Left ventricle myocardium inferior (tissue), 1 donor: ENCODE data around the gene NRIP1. TPM values are rescaled to one million over a fixed set of nuclear protein-coding genes. Genes with fewer than 3 reads are reported as not detected.
A peak's percentile ranks its signal among the peaks of the same experiment; 100 is the strongest.

Experiments
- DNase-seq: peaks from one replicate; pipeline ENCODE4 v3.0.0-alpha.2; 2020
- H3K27ac ChIP-seq: fragments of 200-600 bp; replicated peaks from 2 replicates; pipeline ENCODE4 v1.8.0; 2021
- H3K27me3 ChIP-seq: fragments of 200-600 bp; 2 replicates; pipeline ENCODE4 v1.8.0; 2021; ENCODE audit warnings: low read depth
- H3K36me3 ChIP-seq: fragments of 200-600 bp; 2 replicates; pipeline ENCODE4 v1.8.0; 2021
- H3K4me1 ChIP-seq: fragments of 200-600 bp; 2 replicates; pipeline ENCODE4 v1.8.0; 2021
- H3K4me3 ChIP-seq: fragments of 200-600 bp; 2 replicates; pipeline ENCODE4 v1.8.0; 2021; ENCODE audit warnings: mild to moderate bottlenecking, moderate library complexity
- H3K9me3 ChIP-seq: fragments of 200-600 bp; replicated peaks from 2 replicates; pipeline ENCODE4 v1.8.0; 2021
- CTCF ChIP-seq: fragments of 200-600 bp; IDR thresholded peaks from 2 replicates; pipeline ENCODE4 v1.8.0; 2021; ENCODE audit warnings: antibody characterized with exemption, mild to moderate bottlenecking, borderline replicate concordance
- intact Hi-C: fragments of 100-400 bp; cut with micrococcal nuclease; formaldehyde crosslinking; loops from one replicate; pipeline ENCODE4 v1.11.0; 2022
- total RNA-seq: library from RNA; stranded (reverse); fragmentation: NEBNext Ultra II Directional; extraction: Animal tissue kit (Norgen Biotek cat#: 25700); gene quantifications from one replicate; pipeline ENCODE4 v1.2.1, GENCODE V29; 2021
- donor health status: DM: no; HTN: yes; CAD: no; lungs with severe emphysema.

NRIP1 gene
- total RNA-seq, 1 donor from 2014 or later, result 16.8 TPM

- Histone ChIP-seq H3K4me1 (peaks cover 49% of the 10 kb centered on the region), H3K4me3 (peak overlapping the region; percentile 95), H3K9me3 (no peaks in the 10 kb centered on the region), H3K27me3 (no peaks in the 10 kb centered on the region), H3K27ac (peak overlapping the region; percentile 97), H3K36me3 (no peaks in the 10 kb centered on the region)
- no peak for TF ChIP-seq CTCF
- no peak for DNase-seq
- intact Hi-C loops, result no loop called here
These were observed 1.3 kb upstream of the NRIP1 start for GRCh38 chr21:15066123-15066575.

GRCh38 chr21:15065392-15066122, 757 bp upstream of the NRIP1 start:
- DNase-seq, result peak; percentile 79
- TF ChIP-seq CTCF, result no peak

GRCh38 chr21:15063814-15064575, 805 bp downstream of the NRIP1 start:
- DNase-seq, result peak; percentile 68
- no peaks in the 10 kb centered on the region for H3K27me3 ChIP-seq
- no peak for TF ChIP-seq CTCF
- peak overlapping the region; percentile 97 for H3K27ac ChIP-seq
- peaks cover 70% of the 10 kb centered on the region for H3K4me1 ChIP-seq
- intact Hi-C loops, result loop anchor here (5.0 kb wide), 1 partner anchor 418 kb away; no protein-coding TSS in a partner anchor
- peak overlapping the region; percentile 95 for H3K4me3 ChIP-seq
- H3K9me3 ChIP-seq, result no peaks in the 10 kb centered on the region
- H3K36me3 ChIP-seq, result no peaks in the 10 kb centered on the region

More at GRCh38 chr21:15065392-15066122, 757 bp upstream of the NRIP1 start:
- peak overlapping the region; percentile 95 for H3K4me3 ChIP-seq
- H3K4me1 ChIP-seq, result peaks cover 55% of the 10 kb centered on the region
- peak overlapping the region; percentile 97 for H3K27ac ChIP-seq
- H3K36me3 ChIP-seq, result no peaks in the 10 kb centered on the region
- no peaks in the 10 kb centered on the region for H3K9me3 ChIP-seq
- no peaks in the 10 kb centered on the region for H3K27me3 ChIP-seq
- intact Hi-C loops, result no loop called here

DNA sequence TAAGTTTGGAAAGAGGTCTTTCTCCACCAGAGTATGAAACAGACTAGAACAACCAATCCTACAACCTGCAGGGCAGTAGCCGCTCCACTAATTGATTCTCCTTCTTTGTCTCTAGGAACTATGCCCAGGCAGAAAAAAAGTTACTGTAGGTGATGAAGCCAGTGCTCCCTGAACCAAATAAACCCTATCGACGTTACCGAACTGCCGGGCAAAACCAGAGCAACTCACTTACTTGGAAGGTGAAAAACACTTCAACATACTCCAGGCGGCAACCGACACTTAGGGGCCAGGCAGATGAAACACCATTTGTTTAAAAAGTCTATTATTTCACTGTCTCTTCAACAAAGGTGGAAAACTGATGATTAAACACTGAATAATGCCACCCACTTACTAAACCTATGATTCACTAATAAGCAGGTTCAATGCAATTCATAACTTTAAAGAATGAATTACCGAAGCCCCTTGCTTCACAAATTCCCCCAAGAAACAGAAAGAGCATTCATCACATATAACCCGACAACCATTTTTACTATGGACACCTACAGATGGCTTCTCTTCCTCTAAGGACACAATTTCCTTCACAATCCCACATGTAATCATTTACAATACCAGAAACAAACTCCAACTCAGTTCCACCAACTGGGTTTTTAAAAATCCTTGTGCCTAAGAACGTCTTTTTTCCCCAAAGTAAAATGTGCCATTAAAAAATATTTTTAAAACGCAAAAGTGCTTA, 1.6 kb downstream of the NRIP1 start:
- Histone ChIP-seq H3K36me3 (no peaks in the 10 kb centered on the region), H3K9me3 (no peaks in the 10 kb centered on the region), H3K27me3 (no peaks in the 10 kb centered on the region), H3K4me1 (peaks cover 78% of the 10 kb centered on the region), H3K27ac (peak overlapping the region; percentile 97), H3K4me3 (peak overlapping the region; percentile 95)
- TF ChIP-seq CTCF, result no peak
- DNase-seq, result no peak
- intact Hi-C loops, result loop anchor here (5.0 kb wide), 1 partner anchor 419 kb away; no protein-coding TSS in a partner anchor

GRCh38 chr21:15062606-15062965, 2.2 kb downstream of the NRIP1 start:
- TF ChIP-seq CTCF, result peak; percentile 28
- H3K4me1 ChIP-seq, result peaks cover 84% of the 10 kb centered on the region
- intact Hi-C loops, result loop anchor here (5.0 kb wide), 1 partner anchor 420 kb away; no protein-coding TSS in a partner anchor
- H3K9me3 ChIP-seq, result no peaks in the 10 kb centered on the region
- peak overlapping the region; percentile 95 for H3K4me3 ChIP-seq
- H3K27me3 ChIP-seq, result no peaks in the 10 kb centered on the region
- no peaks in the 10 kb centered on the region for H3K36me3 ChIP-seq
- no peak overlapping the region for H3K27ac ChIP-seq
- DNase-seq, result no peak
